ENCODE data around the gene NANOS1.

DNA sequence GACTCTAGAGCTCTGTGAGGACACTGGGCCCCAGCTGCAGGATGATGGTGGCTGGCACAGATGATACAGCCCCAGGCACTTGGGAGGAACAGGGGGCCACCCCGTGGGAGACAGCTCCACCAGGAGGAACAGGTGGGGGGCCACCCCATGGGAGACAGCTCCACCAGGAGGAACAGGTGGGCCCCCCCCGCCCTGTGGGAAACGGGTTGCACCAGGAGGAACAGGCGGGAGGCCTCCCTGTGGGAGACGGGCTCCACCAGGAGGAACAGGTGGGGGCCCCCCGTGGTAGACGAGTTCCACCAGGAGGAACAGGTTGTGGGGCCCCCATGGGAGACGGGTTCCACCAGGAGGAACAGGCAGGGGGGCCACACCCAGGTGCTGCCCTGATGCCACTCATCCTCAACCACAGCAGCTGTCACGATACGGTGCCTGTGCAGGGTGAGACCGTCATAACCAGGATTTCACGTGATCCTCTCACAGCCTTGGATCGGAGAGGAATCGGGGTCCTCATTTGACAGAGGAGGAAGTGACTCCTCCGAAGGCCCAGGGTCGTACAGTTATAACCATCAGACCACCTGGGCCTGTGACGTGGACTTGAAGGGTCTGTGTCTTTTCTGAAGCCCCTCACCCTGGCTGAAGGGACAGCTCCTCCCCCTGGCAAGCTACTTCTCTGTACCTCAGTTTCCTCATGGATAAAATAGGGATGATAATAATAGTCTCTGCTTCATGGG lies 49.2 kb upstream of the NANOS1 start:
- TF ChIP-seq CTCF (IDR thresholded peaks at IDR 0.05): no peak
- TF ChIP-seq POLR2A (IDR thresholded peaks at IDR 0.05): no peak
